Fibroblast of the aortic adventitia (primary cell): ENCODE measurements around the gene PCDHGA3. TPM values are rescaled to one million over a fixed set of nuclear protein-coding genes. Genes with fewer than 3 reads are reported as not detected.
"Not testable (repeated sequence)": the region's sequence is repeated elsewhere in the genome, so short reads cannot be mapped to it uniquely, and the experiment has no call there.

Source experiments
- DNase-seq: peaks from one replicate; pipeline ENCODE4 v3.0.0-alpha.2; 2010; ENCODE audit warnings: low read depth
- H3K4me3 ChIP-seq: 2 replicates; pipeline ENCODE4 v1.5.1; 2011; ENCODE audit warnings: low read depth, mild to moderate bottlenecking, control low read depth, low read length, moderate library complexity
- CTCF ChIP-seq: IDR thresholded peaks from 2 replicates; pipeline ENCODE4 v1.5.1; 2011; ENCODE audit warnings: mild to moderate bottlenecking, low read length, control low read depth, inconsistent platforms; ENCODE audit not compliant: insufficient read depth
- total RNA-seq: library from RNA; depleted of rRNA; stranded (reverse); fragments of >200 nt; gene quantifications from 2 replicates; pipeline ENCODE4 v1.2.3, GENCODE V29; 2012; ENCODE audit warnings: low replicate concordance

PCDHGA3 gene
- total RNA-seq, 1 donor, result 4.4 TPM

DNA sequence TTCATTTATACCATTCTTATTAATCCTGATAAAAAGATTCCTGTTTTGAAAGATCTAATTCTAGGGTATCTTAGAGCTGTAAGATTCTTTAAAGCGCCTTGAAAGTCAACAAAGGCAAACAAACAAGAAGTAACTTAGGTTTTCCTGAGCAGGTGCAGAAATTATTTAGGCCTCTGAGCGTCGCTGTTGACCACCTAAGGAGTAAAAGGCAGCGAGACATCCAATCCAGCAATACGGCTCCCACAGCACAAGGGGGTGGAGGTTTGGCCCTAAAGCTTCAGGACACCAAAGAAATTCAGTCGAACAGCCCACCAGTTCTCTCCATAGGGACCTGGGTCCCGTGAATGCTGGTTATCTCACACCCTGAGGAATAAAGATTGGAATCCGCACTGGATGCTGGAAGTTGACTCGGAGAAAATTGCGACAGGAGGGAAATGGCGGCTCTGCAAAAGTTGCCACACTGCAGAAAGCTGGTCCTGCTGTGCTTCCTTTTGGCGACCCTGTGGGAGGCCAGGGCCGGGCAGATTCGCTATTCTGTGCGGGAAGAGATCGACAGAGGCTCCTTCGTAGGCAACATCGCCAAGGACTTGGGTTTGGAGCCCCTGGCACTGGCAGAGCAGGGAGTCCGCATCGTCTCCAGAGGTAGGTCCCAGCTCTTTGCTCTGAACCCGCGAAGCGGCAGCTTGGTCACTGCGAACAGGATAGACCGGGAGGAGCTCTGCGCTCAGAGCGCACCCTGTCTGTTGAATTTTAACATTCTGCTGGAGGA, 4.9 kb upstream of the PCDHGA3 start, which contains the start of gene PCDHGA2:
PCDHGA2 (plus strand) TSS at position 223 of the 769 bp plus-strand sequence.
- peak; percentile 68 for DNase-seq
- H3K4me3 ChIP-seq, result peak within 1 kb of the TSS; percentile 57
- TF ChIP-seq CTCF, result peak; percentile 55

DNA sequence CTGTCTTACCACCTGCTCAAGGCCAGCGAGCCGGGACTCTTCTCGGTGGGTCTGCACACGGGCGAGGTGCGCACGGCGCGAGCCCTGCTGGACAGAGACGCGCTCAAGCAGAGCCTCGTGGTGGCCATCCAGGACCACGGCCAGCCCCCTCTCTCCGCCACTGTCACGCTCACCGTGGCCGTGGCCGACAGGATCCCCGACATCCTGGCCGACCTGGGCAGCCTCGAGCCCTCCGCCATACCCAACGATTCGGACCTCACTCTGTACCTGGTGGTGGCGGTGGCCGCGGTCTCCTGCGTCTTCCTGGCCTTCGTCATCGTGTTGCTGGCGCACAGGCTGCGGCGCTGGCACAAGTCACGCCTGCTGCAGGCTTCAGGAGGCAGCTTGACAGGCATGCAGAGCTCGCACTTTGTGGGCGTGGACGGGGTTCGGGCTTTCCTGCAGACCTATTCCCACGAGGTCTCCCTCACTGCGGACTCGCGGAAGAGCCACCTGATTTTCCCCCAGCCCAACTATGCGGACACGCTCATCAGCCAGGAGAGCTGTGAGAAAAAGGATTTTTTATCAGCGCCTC, 2.8 kb upstream of the PCDHGA3 start:
- H3K4me3 ChIP-seq, DNase-seq: not testable (repeated sequence)

GRCh38 chr5:141342773-141343172, 856 bp upstream of the PCDHGA3 start:
- no peak for TF ChIP-seq CTCF
- no peak overlapping the region for H3K4me3 ChIP-seq
- DNase-seq, result no peak

- DNase-seq, result no peak
- peak overlapping the region; percentile 57 for H3K4me3 ChIP-seq
Measured at GRCh38 chr5:141343953-141344463, 379 bp downstream of the PCDHGA3 start.

GRCh38 chr5:141345327-141345726, 1.7 kb downstream of the PCDHGA3 start:
- no peak for TF ChIP-seq CTCF
- H3K4me3 ChIP-seq, result no peak overlapping the region
- DNase-seq, result no peak

More at GRCh38 chr5:141343953-141344463, 379 bp downstream of the PCDHGA3 start:
- no peak for TF ChIP-seq CTCF

DNA sequence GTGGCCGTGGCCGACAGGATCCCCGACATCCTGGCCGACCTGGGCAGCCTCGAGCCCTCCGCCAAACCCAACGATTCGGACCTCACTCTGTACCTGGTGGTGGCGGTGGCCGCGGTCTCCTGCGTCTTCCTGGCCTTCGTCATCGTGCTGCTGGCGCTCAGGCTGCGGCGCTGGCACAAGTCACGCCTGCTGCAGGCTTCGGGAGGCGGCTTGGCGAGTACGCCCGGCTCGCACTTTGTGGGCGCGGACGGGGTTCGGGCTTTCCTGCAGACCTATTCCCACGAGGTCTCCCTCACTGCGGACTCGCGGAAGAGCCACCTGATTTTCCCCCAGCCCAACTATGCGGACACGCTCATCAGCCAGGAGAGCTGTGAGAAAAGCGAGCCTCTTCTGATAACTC, 2.4 kb downstream of the PCDHGA3 start:
- not testable (repeated sequence) for H3K4me3 ChIP-seq

GRCh38 chr5:141349917-141350619, 6.4 kb downstream of the PCDHGA3 start, which contains the start of gene PCDHGB1:
Gene PCDHGB1, plus strand, starts transcription at chr5:141350099. Its CDS starts 162 bp downstream, at chr5:141350261.
- peak; percentile 67 for DNase-seq
- peak within 1 kb of the TSS; percentile 58 for H3K4me3 ChIP-seq
- peak; percentile 69 for TF ChIP-seq CTCF

More for the DNA sequence above, 2.4 kb downstream of the PCDHGA3 start:
- not testable (repeated sequence) for DNase-seq
